NT2/D1 (cell line): ENCODE data around the gene TSPEAR.

ENCODE experiments used
- SUZ12 ChIP-seq: IDR thresholded peaks from 2 replicates; pipeline ENCODE4 v1.6.1; 2011; ENCODE audit not compliant: insufficient read length, insufficient read depth; ENCODE audit errors: extremely low read depth
- YY1 ChIP-seq: IDR thresholded peaks from 2 replicates; pipeline ENCODE4 v1.6.1; 2011; ENCODE audit not compliant: insufficient read length, insufficient read depth
- ZNF274 ChIP-seq: IDR thresholded peaks from 2 replicates; pipeline ENCODE4 v1.6.1; 2011; ENCODE audit warnings: mild to moderate bottlenecking, low read depth, low read length

DNA sequence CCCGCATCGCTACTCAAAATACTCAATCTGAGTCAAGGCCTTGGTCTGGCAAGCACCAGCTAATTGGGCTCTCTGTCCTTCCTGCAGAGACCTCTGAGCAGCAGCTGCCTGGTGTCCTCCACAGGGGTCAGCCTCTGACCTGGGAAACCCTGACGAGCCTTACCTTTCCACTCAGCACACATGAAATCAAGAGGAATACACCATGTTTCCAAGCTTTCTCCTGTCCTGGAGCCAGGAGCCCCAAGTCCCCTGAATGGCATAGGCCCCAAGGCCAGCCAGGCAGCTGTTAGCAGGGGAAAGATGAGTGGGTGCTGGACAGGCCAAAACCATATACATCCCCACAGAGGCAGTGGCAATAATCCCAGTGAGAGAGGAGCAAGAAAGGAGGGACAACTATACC is 27.2 kb upstream of the TSPEAR start:
- TF ChIP-seq SUZ12 (no peak), YY1 (no peak), ZNF274 (no peak)
